A172 (cell line): Measurements from ENCODE around the gene TERB1. TPM values are rescaled to one million over a fixed set of nuclear protein-coding genes. Genes with fewer than 3 reads are reported as not detected.
"Not testable (repeated sequence)": the region's sequence is repeated elsewhere in the genome, so short reads cannot be mapped to it uniquely, and the experiment has no call there.

Experiments
- DNase-seq: peaks from one replicate; pipeline ENCODE4 v3.0.0-alpha.2; 2015; ENCODE audit warnings: low spot score
- total RNA-seq: library from RNA; depleted of rRNA; stranded (reverse); fragments of >200 nt; shearing (Covaris generic); gene quantifications from 2 replicates; pipeline ENCODE4 v1.2.3, GENCODE V29; 2014

The TERB1 gene
- total RNA-seq, 1 experiment from 2014 or later: not detected

GRCh38 chr16:66824006-66824405 is 22.6 kb upstream of the TERB1 start:
- DNase-seq: no peak

DNA sequence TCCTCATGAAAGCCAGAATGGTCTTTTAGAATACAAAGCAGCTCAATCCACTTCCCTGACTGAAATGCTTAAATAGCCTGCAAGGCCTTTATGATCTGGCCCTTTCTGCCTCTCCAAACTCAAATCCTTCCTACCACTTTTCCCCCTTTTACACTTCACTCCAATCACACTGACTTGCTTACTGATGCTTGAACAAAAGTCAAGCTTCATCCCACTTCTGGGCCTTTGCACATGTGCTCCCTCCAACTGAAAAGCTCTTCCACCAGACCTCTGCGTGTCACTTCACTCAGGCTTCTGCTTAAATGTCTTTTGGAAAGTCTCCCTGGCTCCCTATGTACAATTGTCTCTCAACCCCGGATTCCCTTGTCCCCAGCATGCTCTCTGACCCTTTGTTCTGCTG is 13.3 kb upstream of the TERB1 start:
- no peak for DNase-seq

DNA sequence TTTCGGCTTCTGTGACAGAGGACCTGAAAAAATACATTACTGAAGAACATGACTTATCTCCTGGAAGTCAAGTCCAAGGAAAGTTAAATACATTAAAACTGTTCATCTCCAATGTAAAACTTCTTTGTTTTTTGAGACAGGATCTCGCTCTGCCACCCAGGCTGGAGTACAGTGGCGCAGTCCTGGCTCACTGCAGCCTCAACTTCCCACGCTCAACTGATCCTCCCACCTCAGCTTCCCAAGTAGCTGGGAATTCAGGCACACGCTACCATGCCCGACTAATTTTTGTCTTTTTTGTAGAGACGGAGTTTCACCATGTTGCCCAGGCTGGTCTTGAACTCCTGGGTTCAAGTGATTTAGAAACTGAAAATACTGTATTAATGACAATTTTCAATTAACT is 9.7 kb upstream of the TERB1 start:
- no peak for DNase-seq

GRCh38 chr16:66810391-66810790 is 9.0 kb upstream of the TERB1 start:
- no peak for DNase-seq

DNA sequence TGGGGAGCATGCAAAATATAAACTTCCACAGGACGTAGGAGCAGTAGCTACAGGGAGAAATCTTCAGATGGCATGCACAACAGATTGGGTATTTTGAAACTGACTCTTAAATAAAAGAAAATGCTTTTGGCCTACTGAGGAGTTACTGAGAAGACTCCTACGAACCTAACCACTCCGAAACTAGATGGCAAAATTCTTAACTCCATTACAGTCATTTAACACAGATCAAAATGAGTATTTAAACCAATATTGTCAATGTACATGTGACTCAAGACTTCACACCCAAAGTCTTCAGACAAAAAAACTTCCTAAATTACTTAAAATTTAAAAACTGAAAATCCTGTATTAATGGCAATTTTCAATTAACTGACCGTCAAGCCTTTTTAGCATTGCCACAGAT is 8.4 kb upstream of the TERB1 start:
- DNase-seq: no peak

DNA sequence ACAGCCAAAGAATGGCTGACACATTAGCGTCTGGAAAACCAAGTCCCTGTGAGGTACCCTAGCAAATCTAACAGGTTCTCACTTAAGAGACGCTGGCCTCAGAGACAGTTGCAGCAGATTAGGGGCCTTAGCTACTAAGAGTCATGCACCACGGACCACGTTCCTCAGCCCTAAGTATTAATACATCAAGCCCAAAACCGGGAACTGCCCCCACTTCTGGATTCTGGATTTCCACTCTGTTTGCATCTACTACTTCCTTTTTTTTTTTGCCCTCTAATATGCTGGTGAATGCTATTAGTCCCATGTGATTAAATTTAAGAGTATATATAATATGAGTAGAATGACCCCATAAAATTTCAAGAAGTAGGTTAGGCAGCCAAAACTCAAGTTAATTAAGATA is 775 bp upstream of the TERB1 start:
- DNase-seq: no peak

DNA sequence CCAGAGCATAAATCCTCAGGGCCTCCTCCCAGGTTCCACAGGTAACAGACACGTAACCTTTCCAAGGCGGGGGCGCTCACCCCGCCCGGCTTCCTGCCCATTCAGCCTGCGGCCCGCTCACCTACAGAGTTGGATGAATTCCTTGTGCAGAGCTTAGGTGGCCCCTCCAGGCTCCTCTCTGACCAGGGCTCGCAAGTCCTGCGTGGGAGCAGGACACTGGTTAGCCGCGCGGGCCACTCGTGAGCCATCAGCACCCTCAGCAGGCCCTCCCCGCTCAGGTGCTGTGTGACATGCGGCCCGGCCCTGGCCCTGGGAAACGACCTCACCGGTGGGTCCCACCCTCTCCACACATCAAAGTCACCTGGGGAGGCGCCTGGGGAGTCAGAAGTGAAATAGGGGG is 528 bp downstream of the TERB1 start:
- DNase-seq: no peak

DNA sequence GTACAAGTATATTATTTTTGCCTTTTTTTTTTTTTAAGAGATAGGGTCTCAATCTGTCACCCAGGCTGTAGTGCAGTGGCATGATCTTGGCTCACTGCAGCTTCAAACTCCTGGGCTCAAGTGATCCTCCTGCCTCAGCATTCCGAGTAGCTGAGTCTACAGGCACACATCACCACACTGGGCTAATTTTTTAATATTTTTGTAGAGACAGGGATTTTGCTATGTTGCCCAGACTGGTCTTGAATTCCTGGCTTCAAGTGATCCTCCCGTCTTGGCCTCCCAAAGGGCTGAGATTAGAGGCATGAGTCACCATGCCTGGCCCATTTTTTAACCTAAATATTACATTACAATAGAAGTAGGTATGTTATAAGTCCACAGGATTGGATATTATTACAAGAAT is 3.2 kb downstream of the TERB1 start:
- peak; percentile 1 for DNase-seq

DNA sequence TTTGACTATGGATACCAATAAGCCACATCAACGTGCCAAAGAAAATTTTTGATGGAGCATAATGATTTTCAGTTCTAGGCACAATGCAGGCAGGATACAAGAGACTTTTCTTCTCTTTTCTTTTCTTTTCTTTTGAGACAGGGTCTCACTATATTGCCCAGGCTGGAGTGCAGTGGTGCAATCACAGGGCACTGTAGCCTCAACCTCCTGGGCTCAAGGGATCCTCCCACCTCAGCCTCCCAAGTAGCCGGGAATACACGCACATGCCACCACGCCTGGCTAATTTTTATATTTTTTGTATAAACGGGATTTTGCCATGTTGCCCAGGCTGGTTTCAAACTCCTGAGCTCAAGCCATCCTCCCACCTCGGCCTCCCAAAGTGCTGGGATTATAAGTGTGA is 7.4 kb downstream of the TERB1 start:
- DNase-seq: not testable (repeated sequence)

- DNase-seq: no peak
Observed at GRCh38 chr16:66790130-66790733, 11.2 kb downstream of the TERB1 start.

DNA sequence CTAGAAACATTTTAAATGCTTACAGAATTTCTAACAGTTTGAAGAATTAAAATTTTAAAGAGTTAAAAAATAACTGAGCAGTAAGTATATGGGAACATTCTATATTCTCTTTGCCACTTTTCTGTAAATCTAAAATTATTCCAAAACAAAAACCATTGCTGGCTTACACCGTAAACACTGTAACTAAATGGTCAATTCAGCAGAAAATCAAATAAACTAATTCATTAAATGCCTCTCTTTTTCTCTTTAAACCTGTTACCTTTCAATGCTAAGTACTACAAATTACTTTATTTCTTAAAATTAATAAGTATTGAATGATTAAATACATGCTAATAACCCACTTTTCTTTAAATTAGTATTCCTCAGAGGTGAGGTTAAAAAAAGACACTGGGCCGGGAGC is 14.0 kb downstream of the TERB1 start:
- no peak for DNase-seq

DNA sequence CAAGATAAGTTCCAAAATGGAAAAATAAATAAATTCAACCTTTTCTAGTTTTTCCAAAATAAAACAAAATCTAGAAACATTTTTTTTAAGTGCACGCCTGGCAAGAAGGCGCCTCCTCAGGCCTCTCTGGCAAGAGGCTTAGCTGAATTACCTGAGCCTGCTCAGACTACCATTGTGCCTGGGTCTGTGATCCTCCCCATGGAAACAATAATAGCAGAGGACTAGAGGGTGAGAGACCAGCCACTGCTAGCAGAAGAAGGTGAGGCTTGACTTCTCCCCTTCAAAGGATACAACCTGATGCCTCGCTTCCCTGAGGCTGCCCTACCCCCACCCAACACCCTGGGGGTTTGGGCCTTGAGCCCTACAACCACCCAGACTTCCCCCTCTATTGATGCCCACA is 14.8 kb downstream of the TERB1 start:
- DNase-seq: no peak

GRCh38 chr16:66776457-66776856 is 24.9 kb downstream of the TERB1 start:
- no peak for DNase-seq

DNA sequence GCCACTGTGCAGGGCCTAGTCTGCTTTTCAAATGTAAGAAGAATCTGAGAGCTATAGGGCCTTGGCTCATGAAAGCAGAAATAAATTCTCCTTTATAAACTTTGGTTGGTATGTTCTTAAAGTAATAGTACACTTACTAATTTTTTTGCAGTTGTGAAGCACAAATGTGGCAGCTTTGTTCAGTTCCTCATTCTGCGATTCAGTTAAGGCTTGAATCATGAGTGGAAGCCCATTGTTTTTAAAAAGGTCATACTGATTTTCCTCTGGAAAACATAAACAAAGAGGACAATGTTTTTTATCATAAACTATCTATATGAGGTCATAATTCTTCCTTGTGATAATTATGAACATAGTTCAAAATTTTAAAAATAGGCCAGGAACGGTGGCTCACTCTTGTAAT is 26.4 kb downstream of the TERB1 start:
- no peak for DNase-seq

DNA sequence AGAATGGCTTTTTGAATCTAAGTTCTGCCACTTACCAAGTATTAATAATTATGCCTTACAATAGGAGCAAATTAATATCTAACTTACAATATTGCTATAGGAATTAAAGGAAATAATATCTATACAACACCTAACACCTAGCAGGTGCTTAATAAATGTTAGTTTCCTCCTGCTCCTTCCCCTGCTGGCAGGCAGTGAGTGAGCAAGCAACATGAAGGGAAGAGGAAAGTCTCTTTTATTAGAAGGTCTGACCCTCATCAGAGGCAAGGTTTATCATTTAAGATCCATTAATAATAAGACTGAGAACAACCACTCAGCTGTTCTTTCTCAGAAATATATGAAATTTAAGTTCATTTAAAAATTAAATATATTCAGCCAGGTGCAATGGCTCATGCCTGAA is 43.3 kb downstream of the TERB1 start:
- DNase-seq: no peak

- no peak for DNase-seq
Observed at GRCh38 chr16:66754819-66755218, 46.6 kb downstream of the TERB1 start.

- DNase-seq: no peak
Observed at GRCh38 chr16:66754211-66754610, 47.2 kb downstream of the TERB1 start.

GRCh38 chr16:66752958-66753357 is 48.4 kb downstream of the TERB1 start:
- no peak for DNase-seq

DNA sequence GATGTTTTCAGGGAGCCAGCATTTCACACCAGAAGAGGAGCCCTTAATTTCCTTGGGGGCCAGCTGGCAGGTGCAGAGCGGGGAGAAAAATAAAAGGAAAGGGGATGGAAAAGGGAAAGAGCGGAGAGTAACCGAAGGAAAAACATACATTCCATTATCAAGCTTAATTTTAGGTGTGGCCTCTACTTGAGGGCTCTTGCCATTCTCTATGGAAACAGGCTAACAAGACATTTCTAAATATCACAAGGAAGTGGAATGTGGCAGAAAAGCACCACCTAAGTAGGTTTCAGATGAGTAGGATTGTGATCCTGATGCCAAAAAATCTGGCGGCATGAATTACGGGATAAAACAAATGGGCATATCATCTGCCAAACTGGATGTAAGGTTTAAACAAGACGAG is 49.0 kb downstream of the TERB1 start:
- DNase-seq: no peak

DNA sequence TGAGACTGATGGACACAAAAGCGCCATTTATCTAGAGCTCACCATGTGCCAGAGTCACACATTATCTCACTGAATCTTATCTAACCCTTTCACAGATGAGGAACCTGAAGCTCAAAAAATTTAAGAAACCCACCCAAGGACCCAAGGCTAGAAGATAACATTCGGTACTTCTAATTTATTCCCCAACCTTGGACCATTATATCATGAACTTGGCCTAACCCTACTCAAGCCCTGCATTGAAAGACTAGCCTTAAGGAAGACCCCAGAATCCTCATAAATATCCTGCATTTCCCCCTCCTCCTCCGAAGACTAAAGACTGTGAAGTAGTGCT is 49.4 kb downstream of the TERB1 start:
- DNase-seq: no peak

GRCh38 chr16:66751303-66751991 is 49.9 kb downstream of the TERB1 start, which contains the start of gene DYNC1LI2:
Gene DYNC1LI2 (minus strand): TSS chr16:66751609. CDS start chr16:66751591, 18 bp downstream.
- peak; percentile 27 for DNase-seq

GRCh38 chr16:66751053-66751302 is 50.4 kb downstream of the TERB1 start:
- DNase-seq: no peak

DNA sequence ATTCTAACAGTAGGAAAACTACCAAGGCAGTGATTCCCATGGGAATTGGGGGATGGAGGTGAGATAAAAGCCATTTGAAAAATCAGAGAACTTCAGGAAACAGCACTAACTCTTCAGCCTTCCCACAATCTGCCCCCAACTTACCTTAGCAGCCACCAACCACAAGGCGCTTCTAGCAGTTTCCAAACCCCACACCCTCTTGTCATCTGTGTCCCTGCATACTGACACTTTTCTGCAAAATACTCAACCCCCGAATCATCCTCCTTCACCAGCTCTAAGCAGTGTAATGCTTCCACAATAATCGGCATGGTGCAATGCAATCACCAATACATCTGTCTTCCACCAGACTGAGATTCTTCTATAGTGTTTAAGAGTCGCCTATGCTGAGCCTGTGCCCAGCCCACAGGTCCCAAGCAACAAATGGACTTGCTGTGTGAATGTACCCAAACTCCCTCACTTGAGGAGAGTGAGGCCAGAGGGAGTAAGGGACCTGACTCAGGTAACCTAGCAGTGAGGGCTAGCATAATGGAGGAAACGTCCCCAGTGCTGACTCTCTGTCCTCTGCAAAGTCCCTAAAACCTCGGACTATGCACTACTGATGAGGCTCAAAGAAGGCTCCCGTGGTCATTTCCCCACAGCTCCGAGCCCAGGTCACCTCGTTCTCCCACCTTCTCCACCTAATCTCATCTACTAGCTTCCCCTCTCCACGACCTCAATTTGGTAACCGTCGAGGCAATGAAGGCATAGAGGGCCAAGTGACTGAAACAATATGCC is 50.9 kb downstream of the TERB1 start:
- no peak for DNase-seq

DNA sequence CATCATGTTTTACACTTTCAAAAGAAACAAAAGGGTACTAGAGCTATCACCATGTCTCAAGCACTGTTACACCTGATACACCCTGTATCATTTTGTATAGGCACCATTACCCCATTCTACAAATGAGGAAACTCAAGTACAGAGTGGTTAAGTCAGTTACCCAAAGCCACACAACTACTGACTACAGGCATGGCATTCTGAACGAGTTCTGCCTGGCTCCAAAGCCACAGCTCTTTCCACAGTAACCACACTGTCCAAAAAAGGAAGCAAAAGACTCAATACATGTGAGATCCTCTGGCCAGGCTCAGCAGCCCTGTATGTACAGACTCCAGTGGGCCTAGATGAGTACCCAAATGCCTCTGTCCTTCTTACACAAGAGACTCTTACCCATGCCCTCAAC is 54.7 kb downstream of the TERB1 start:
- DNase-seq: no peak
